WERI-Rb-1 (cell line): ENCODE results near the gene PREX1.

ENCODE experiments used
- DNase-seq: peaks from one replicate; pipeline ENCODE4 v3.0.0-alpha.2; 2020
- H3K27ac ChIP-seq: fragments of 250-450 bp; sonication (Bioruptor Pico); 2 replicates; pipeline ENCODE4 v1.5.1; 2020; ENCODE audit warnings: mild to moderate bottlenecking, moderate library complexity
- H3K27me3 ChIP-seq: fragments of 250-450 bp; sonication (Bioruptor Pico); 2 replicates; pipeline ENCODE4 v1.5.1; 2021; ENCODE audit warnings: mild to moderate bottlenecking, low read depth, moderate library complexity; ENCODE audit not compliant: insufficient read depth, severe bottlenecking
- H3K36me3 ChIP-seq: fragments of 250-450 bp; sonication (Bioruptor Pico); 2 replicates; pipeline ENCODE4 v1.5.1; 2020; ENCODE audit warnings: mild to moderate bottlenecking, moderate library complexity
- H3K4me3 ChIP-seq: 2 replicates; pipeline ENCODE4 v1.5.1; 2011; ENCODE audit warnings: low read depth, mild to moderate bottlenecking, control low read depth, low read length
- H3K9me3 ChIP-seq: fragments of 250-450 bp; sonication (Bioruptor Pico); 2 replicates; pipeline ENCODE4 v1.5.1; 2021; ENCODE audit warnings: mild to moderate bottlenecking, moderate library complexity; ENCODE audit not compliant: severe bottlenecking
- TF ChIP-seq, protein P1 (sequence below): IDR thresholded peaks from 2 replicates; pipeline ENCODE4 v1.5.1; 2011; ENCODE audit warnings: low read depth, mild to moderate bottlenecking, control low read depth, inconsistent platforms, low read length

The PREX1 gene

DNA sequence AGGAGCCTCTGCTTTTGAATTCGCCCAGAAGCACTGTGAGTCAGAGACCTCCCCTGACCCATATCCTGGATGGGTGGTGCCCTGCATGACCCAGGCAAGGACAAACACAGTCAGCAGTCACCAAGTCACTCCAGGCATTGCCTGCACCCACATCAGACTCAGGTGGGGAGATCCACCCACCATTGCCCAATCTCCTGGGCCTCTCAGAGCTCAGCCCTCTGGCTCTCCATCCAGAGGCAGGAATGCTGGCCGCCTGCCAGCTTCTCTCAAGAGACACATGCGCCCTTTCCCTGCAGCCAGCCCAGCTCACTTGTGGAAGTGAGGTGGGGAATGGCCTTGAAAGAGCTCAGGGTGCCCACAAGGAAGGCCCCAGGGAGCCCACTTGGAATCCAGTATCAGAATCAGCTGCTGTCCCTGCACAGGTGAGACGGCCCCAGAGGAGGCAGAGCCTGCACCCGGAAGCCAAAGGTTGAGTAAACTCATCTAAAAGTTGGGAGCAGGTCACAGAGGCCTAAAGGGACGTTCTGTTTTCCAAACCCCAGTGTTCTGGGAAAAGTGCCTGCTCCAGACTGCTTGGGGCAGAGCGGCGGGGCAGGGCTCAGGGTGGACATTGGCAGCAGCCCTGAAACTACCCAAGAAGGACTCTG, 129.8 kb downstream of the PREX1 start:
- TF ChIP-seq, protein P1, sequence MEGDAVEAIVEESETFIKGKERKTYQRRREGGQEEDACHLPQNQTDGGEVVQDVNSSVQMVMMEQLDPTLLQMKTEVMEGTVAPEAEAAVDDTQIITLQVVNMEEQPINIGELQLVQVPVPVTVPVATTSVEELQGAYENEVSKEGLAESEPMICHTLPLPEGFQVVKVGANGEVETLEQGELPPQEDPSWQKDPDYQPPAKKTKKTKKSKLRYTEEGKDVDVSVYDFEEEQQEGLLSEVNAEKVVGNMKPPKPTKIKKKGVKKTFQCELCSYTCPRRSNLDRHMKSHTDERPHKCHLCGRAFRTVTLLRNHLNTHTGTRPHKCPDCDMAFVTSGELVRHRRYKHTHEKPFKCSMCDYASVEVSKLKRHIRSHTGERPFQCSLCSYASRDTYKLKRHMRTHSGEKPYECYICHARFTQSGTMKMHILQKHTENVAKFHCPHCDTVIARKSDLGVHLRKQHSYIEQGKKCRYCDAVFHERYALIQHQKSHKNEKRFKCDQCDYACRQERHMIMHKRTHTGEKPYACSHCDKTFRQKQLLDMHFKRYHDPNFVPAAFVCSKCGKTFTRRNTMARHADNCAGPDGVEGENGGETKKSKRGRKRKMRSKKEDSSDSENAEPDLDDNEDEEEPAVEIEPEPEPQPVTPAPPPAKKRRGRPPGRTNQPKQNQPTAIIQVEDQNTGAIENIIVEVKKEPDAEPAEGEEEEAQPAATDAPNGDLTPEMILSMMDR, result no peak
- no peak for DNase-seq
- no peaks in the 10 kb centered on the region for H3K27me3 ChIP-seq
- H3K9me3 ChIP-seq, result no peaks in the 10 kb centered on the region
- no peak overlapping the region for H3K4me3 ChIP-seq
- H3K27ac ChIP-seq, result no peak overlapping the region
- peaks cover 56% of the 10 kb centered on the region for H3K36me3 ChIP-seq

DNA sequence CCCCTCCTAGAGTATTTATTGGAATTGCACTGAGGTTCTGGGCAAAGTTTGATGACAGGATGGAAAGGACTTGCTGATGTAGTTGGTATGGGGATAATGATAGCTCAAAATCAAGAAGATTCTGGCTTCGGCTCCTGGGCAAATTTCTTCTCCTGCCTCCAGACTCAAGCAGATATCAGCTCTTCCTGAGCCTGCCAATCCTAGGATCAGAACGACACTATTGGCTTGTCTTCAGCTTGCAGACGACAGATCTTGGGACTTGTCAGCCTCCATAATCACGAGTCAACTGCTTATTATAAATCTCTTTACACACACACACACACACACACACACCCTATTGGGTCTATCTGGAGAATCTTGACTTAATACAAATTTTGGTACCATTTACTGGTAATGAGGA, 131.1 kb downstream of the PREX1 start:
- Histone ChIP-seq H3K36me3 (peaks cover 55% of the 10 kb centered on the region), H3K27me3 (no peaks in the 10 kb centered on the region), H3K27ac (no peak overlapping the region), H3K9me3 (no peaks in the 10 kb centered on the region), H3K4me3 (no peak overlapping the region)
- no peak for DNase-seq
- TF ChIP-seq, protein P1, result no peak

DNA sequence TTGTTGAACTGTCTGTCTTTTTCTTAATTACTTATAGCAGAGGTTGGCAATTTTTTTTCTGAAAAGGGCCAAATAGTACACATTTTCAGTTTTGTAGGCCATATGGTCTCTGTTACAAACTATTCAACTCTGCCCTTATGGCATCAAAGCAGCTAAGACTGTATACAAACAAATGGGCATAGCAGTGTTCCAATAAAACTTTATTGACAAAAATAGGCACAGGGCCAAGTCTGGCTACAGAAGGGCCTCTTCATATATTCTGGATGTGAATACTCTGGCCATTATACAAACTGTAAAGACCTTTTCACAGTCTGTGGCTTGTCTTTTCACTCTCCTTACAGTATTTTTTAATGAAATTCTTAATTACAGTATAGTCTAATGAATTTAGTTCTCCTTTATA, 132.1 kb downstream of the PREX1 start:
- Histone ChIP-seq H3K36me3 (peaks cover 59% of the 10 kb centered on the region), H3K27me3 (no peaks in the 10 kb centered on the region), H3K4me3 (no peak overlapping the region), H3K9me3 (no peaks in the 10 kb centered on the region), H3K27ac (no peak overlapping the region)
- TF ChIP-seq, protein P1, result no peak
- DNase-seq, result no peak

DNA sequence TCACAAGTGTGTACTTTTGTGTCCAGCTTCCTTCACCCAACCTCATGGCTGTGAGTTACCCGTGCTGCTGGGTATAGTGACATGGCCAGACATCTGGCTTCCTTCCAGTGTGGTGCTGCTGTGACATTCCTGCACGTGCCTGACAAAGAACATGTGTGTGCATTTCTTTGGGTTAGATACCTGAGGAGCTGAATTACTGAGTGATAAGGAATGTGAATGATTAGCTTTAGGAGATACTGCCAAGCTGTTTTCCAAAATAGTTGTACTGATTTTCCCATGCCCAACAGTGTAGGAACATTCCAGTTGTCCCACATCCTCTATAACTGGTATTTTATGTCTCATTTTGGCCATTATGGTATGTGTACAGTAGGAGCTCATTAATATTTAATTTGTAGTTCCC, 132.5 kb downstream of the PREX1 start:
- TF ChIP-seq, protein P1, result no peak
- Histone ChIP-seq H3K36me3 (peaks cover 59% of the 10 kb centered on the region), H3K27me3 (no peaks in the 10 kb centered on the region), H3K4me3 (no peak overlapping the region), H3K9me3 (no peaks in the 10 kb centered on the region), H3K27ac (no peak overlapping the region)
- DNase-seq, result no peak

DNA sequence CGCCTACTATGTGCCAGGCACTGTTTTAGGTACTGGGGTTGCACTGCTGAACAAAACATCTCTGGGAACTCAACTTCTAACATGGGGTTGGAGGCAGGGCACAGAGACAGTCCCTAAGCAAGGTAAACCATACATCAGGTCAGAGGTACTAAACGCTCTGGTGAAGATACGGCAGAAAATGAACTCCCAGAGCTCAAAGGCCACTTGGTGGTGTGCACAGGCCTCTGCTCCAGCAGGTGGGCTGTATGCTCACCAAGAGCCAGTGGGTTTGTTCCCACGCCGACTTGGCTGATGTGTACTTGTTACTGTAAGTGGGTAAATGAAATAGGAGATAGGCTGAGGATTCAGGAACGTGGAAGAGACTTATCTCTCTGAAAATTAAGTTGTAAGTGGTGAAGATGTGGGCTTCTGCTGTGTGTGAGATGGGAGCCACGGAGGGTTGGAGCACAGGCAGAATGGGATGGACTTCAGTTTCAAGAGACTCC, 133.4 kb downstream of the PREX1 start:
- TF ChIP-seq, protein P1, result no peak
- no peak for DNase-seq
- no peaks in the 10 kb centered on the region for H3K9me3 ChIP-seq
- H3K27ac ChIP-seq, result no peak overlapping the region
- peaks cover 56% of the 10 kb centered on the region for H3K36me3 ChIP-seq
- no peak overlapping the region for H3K4me3 ChIP-seq
- H3K27me3 ChIP-seq, result no peaks in the 10 kb centered on the region

DNA sequence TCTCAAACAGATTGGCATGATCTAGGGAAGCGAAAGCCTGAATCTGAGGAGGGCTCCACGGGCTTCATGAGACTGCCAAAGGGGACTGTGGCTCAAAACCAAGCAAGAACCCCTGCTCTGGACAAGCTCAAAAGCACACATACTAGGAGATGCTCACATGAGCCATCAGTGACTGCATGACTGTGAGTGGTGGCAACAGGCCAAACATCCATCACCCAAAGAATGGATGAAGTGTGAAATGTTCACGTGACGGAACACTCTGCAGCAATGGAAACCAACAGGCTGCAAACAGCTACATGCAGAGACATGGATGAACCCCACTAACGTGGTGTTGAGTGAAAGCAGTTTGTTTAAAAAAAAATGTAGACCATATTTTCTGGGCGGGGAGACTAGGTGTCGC, 136.3 kb downstream of the PREX1 start:
- Histone ChIP-seq H3K36me3 (peaks cover 53% of the 10 kb centered on the region), H3K27me3 (no peaks in the 10 kb centered on the region), H3K9me3 (no peaks in the 10 kb centered on the region), H3K4me3 (no peak overlapping the region), H3K27ac (no peak overlapping the region)
- TF ChIP-seq, protein P1, result no peak
- no peak for DNase-seq
